Astrocyte (in vitro differentiated cells and primary cell): Measurements from ENCODE around the gene XRCC5.

Source experiments
- EZH2 ChIP-seq: IDR thresholded peaks from 2 replicates; pipeline ENCODE4 v1.6.1; 2012; ENCODE audit warnings: mild to moderate bottlenecking, low read length, inconsistent platforms; ENCODE audit not compliant: insufficient read depth
- TF ChIP-seq, protein P1 (sequence below): IDR thresholded peaks from 2 replicates; pipeline ENCODE4 v1.5.1; 2011; ENCODE audit warnings: low read depth, mild to moderate bottlenecking, inconsistent platforms, low read length, moderate library complexity; ENCODE audit not compliant: insufficient read depth

DNA sequence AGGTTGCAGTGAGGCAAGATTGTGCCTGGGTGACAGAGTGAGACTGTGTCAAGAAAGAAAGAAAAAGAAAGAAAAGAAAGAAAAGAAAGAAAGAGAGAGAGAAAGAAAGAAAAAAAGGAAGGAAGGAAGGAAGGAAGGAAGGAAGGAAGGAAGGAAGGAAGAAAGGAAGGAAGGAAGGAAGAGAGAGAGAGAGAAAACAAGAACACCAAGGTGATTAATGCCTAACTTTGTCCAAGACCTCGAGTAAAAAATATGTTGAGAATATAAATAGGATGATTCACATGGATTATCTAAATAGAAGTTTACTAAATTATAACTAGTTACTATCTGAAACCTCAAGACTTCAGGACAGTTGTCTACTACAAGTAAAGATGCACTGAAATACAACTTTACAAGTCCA lies 34.8 kb upstream of the XRCC5 start:
- TF ChIP-seq, protein P1, sequence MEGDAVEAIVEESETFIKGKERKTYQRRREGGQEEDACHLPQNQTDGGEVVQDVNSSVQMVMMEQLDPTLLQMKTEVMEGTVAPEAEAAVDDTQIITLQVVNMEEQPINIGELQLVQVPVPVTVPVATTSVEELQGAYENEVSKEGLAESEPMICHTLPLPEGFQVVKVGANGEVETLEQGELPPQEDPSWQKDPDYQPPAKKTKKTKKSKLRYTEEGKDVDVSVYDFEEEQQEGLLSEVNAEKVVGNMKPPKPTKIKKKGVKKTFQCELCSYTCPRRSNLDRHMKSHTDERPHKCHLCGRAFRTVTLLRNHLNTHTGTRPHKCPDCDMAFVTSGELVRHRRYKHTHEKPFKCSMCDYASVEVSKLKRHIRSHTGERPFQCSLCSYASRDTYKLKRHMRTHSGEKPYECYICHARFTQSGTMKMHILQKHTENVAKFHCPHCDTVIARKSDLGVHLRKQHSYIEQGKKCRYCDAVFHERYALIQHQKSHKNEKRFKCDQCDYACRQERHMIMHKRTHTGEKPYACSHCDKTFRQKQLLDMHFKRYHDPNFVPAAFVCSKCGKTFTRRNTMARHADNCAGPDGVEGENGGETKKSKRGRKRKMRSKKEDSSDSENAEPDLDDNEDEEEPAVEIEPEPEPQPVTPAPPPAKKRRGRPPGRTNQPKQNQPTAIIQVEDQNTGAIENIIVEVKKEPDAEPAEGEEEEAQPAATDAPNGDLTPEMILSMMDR: no peak
- no peak for TF ChIP-seq EZH2
